ENCODE data around the gene NUBP2. TPM values are rescaled to one million over a fixed set of nuclear protein-coding genes. Genes with fewer than 3 reads are reported as not detected.

The NUBP2 gene
- total and polyA plus RNA-seq, 2 donors (not counting 3 experiments of a cell fraction or from before 2014, with no cell fraction given), result 55.0 to 69.6 TPM

DNA sequence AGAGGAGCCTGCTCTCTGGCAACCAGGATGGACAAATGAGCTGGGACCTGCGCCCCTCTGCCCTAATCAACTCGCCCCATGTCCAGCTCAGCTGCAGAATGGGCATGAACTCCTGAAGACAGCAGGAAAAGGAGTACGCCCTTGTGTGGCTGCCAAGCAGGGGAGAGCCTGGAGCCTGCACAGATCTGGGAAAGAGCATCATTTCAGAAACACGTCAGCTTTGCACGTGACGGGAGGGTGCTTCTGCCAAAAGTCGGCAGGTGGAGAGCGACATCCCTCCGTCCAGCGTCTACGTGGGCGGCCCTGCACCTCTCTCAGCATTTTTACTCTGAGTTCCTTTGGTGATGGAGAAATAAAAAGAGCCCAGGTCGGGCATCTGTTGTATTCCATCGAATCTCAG is 29.9 kb upstream of the NUBP2 start:
- H3K36me3 ChIP-seq (ENCODE audit: control insufficient read depth in 2 of 2, extremely low read depth in 1 of 2, insufficient read depth in 2 of 2, low read length in 2 of 2), result peaks cover 4 to 41% of the 10 kb centered on the region in 2 experiments
- no peak for FAIRE-seq

More for the DNA sequence above, 29.9 kb upstream of the NUBP2 start:
- H3K9me1 ChIP-seq (replicated peaks; ENCODE audit: control insufficient read depth, extremely low read depth, insufficient read depth, low read length), result no peaks in the 10 kb centered on the region
- H3K79me2 ChIP-seq (ENCODE audit: control insufficient read depth, insufficient read depth, low read length), result no peaks in the 10 kb centered on the region
- no peak for DNase-seq (ENCODE audit: low read depth, low spot score)
- ChIA-PET CTCF (no interaction called here), POLR2A (no interaction called here)
- H3K4me3 ChIP-seq (replicated peaks in 1 of 3; ENCODE audit: insufficient read depth in 1 of 3, low read depth in 1 of 3, low read length in 3 of 3), result no peak overlapping the region
- H3K9ac ChIP-seq (replicated peaks; ENCODE audit: extremely low read depth, insufficient read depth, low read length), result no peak overlapping the region
- H3K4me1 ChIP-seq (ENCODE audit: control insufficient read depth, extremely low read depth, insufficient read depth, low read length), result no peaks in the 10 kb centered on the region
- H3K4me2 ChIP-seq (ENCODE audit: insufficient read depth, low read length), result no peak overlapping the region
- no peaks in the 10 kb centered on the region for H3K9me3 ChIP-seq (replicated peaks; ENCODE audit: control insufficient read depth, insufficient read depth, low read length)
- no peak for TF ChIP-seq GATA2 (IDR thresholded peaks at IDR 0.05; ENCODE audit: insufficient read depth, insufficient read length, low read depth, low read length)
- no peak for TF ChIP-seq POLR2A (IDR thresholded peaks at IDR 0.05; ENCODE audit: low read depth, low read length)
- no peak for TF ChIP-seq POLR2AphosphoS5 (IDR thresholded peaks at IDR 0.05; ENCODE audit: insufficient read depth, low read depth, low read length)
- TF ChIP-seq EZH2 (IDR thresholded peaks at IDR 0.05; ENCODE audit: borderline replicate concordance, low read depth, low read length, severe bottlenecking), result no peak
- TF ChIP-seq, protein P1, sequence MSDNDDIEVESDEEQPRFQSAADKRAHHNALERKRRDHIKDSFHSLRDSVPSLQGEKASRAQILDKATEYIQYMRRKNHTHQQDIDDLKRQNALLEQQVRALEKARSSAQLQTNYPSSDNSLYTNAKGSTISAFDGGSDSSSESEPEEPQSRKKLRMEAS (IDR thresholded peaks at IDR 0.05; ENCODE audit: insufficient read depth, insufficient read length), result no peak
- TF ChIP-seq, protein P2, sequence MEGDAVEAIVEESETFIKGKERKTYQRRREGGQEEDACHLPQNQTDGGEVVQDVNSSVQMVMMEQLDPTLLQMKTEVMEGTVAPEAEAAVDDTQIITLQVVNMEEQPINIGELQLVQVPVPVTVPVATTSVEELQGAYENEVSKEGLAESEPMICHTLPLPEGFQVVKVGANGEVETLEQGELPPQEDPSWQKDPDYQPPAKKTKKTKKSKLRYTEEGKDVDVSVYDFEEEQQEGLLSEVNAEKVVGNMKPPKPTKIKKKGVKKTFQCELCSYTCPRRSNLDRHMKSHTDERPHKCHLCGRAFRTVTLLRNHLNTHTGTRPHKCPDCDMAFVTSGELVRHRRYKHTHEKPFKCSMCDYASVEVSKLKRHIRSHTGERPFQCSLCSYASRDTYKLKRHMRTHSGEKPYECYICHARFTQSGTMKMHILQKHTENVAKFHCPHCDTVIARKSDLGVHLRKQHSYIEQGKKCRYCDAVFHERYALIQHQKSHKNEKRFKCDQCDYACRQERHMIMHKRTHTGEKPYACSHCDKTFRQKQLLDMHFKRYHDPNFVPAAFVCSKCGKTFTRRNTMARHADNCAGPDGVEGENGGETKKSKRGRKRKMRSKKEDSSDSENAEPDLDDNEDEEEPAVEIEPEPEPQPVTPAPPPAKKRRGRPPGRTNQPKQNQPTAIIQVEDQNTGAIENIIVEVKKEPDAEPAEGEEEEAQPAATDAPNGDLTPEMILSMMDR (IDR thresholded peaks at IDR 0.05; ENCODE audit: extremely low read depth in 1 of 2, insufficient read depth in 1 of 2, low read depth in 1 of 2, low read length in 2 of 2), result no peak
- no peak for TF ChIP-seq FOS (IDR thresholded peaks at IDR 0.05; ENCODE audit: borderline replicate concordance, insufficient read depth, low read length)
- TF ChIP-seq JUN (IDR thresholded peaks at IDR 0.05; ENCODE audit: borderline replicate concordance, insufficient read depth, insufficient read length, low read depth), result no peak
- no peak for TF ChIP-seq MYC (IDR thresholded peaks at IDR 0.05; ENCODE audit: low read depth, low read length)
- no peak overlapping the region for H3K27ac ChIP-seq (ENCODE audit: insufficient read depth, low read depth, low read length)
- no TSS peak for BruUV-seq (replicated peaks)
- dilution Hi-C loops (cut with MboI; ENCODE audit: extremely low pct_ligation_motif_present, low sequenced_read_pairs), result no loop called here
- no peaks in the 10 kb centered on the region for H3K27me3 ChIP-seq (ENCODE audit: control insufficient read depth in 2 of 2, insufficient read depth in 2 of 2, low read length in 2 of 2)
- no peaks in the 10 kb centered on the region for H4K20me1 ChIP-seq (replicated peaks; ENCODE audit: control insufficient read depth, extremely low read depth, insufficient read depth, low read length)
- intact Hi-C loops (cut with micrococcal nuclease), result no loop called here
- no peak overlapping the region for H2AFZ ChIP-seq (ENCODE audit: low read depth, low read length)
